ENCODE measurements around the gene NRDC. TPM values are rescaled to one million over a fixed set of nuclear protein-coding genes. Genes with fewer than 3 reads are reported as not detected.
"Not testable (repeated sequence)": the region's sequence is repeated elsewhere in the genome, so short reads cannot be mapped to it uniquely, and the experiment has no call there.

NRDC gene
- polyA plus RNA-seq, 1 donor from 2014 or later, result 74.7 TPM

GRCh38 chr1:51906306-51907078, 28.0 kb upstream of the NRDC start:
- Mint-ChIP-seq H3K27me3 (peaks cover 15% of the 10 kb centered on the region), H3K27ac (peak overlapping the region in 2 of 3 donors; percentile 47 to 88), H3K36me3 (no peaks in the 10 kb centered on the region), H3K9me3 (peaks cover 0 to 2% (median 0%) of the 10 kb centered on the region in 3 donors), H3K4me1 (peaks cover 0 to 7% (median 0%) of the 10 kb centered on the region in 3 donors), H3K4me3 (no peak overlapping the region)

GRCh38 chr1:51902456-51902855, 23.9 kb upstream of the NRDC start:
- Mint-ChIP-seq H3K4me1 (peaks cover 0 to 4% (median 0%) of the 10 kb centered on the region in 3 donors), H3K27ac (no peak overlapping the region), H3K27me3 (peaks cover 14% of the 10 kb centered on the region), H3K4me3 (no peak overlapping the region), H3K9me3 (peaks cover 0 to 2% (median 0%) of the 10 kb centered on the region in 3 donors), H3K36me3 (no peaks in the 10 kb centered on the region)

- Mint-ChIP-seq H3K36me3 (no peaks in the 10 kb centered on the region), H3K9me3 (no peaks in the 10 kb centered on the region)
Measured at GRCh38 chr1:51901151-51901550, 22.6 kb upstream of the NRDC start.

GRCh38 chr1:51899022-51899421, 20.5 kb upstream of the NRDC start:
- Mint-ChIP-seq H3K9me3 (peaks cover 0 to 3% (median 0%) of the 10 kb centered on the region in 3 donors), H3K4me1 (no peaks in the 10 kb centered on the region), H3K36me3 (no peaks in the 10 kb centered on the region), H3K4me3 (no peak overlapping the region), H3K27me3 (peaks cover 27% of the 10 kb centered on the region), H3K27ac (no peak overlapping the region)

More at GRCh38 chr1:51901151-51901550, 22.6 kb upstream of the NRDC start:
- Mint-ChIP-seq H3K4me3 (no peak overlapping the region), H3K27ac (no peak overlapping the region), H3K4me1 (no peaks in the 10 kb centered on the region), H3K27me3 (peaks cover 19% of the 10 kb centered on the region)

- peaks cover 28% of the 10 kb centered on the region for H3K27me3 Mint-ChIP-seq
- no peak overlapping the region for H3K27ac Mint-ChIP-seq
- no peaks in the 10 kb centered on the region for H3K36me3 Mint-ChIP-seq
- H3K9me3 Mint-ChIP-seq, result peaks cover 0 to 3% (median 0%) of the 10 kb centered on the region in 3 donors
- no peak overlapping the region for H3K4me3 Mint-ChIP-seq
- H3K4me1 Mint-ChIP-seq, result no peaks in the 10 kb centered on the region
Measured at GRCh38 chr1:51898090-51898734, 19.7 kb upstream of the NRDC start.

- no peaks in the 10 kb centered on the region for H3K4me1 Mint-ChIP-seq
Measured at GRCh38 chr1:51897699-51898031, 19.1 kb upstream of the NRDC start.

GRCh38 chr1:51894748-51895147, 16.2 kb upstream of the NRDC start:
- H3K9me3 Mint-ChIP-seq, H3K4me1 Mint-ChIP-seq, H3K36me3 Mint-ChIP-seq, H3K4me3 Mint-ChIP-seq, H3K27ac Mint-ChIP-seq: not testable (repeated sequence)
- H3K27me3 Mint-ChIP-seq, result peaks cover 28% of the 10 kb centered on the region

More at GRCh38 chr1:51897699-51898031, 19.1 kb upstream of the NRDC start:
- H3K27ac Mint-ChIP-seq, result no peak overlapping the region
- H3K27me3 Mint-ChIP-seq, result peaks cover 28% of the 10 kb centered on the region
- H3K4me3 Mint-ChIP-seq, result no peak overlapping the region
- no peaks in the 10 kb centered on the region for H3K36me3 Mint-ChIP-seq
- H3K9me3 Mint-ChIP-seq, result peaks cover 0 to 3% (median 0%) of the 10 kb centered on the region in 3 donors

GRCh38 chr1:51878308-51878615, 265 bp downstream of the NRDC start:
- no peak overlapping the region for H3K4me3 Mint-ChIP-seq
- H3K4me1 Mint-ChIP-seq, result peaks cover 17 to 21% (median 18%) of the 10 kb centered on the region in 3 donors
- H3K27ac Mint-ChIP-seq, result no peak overlapping the region
- H3K9me3 Mint-ChIP-seq, result no peaks in the 10 kb centered on the region
- H3K36me3 Mint-ChIP-seq, result peaks cover 2% of the 10 kb centered on the region
- H3K27me3 Mint-ChIP-seq, result no peaks in the 10 kb centered on the region

GRCh38 chr1:51877434-51878307, 856 bp downstream of the NRDC start:
- Mint-ChIP-seq H3K36me3 (peaks cover 2% of the 10 kb centered on the region), H3K4me1 (peaks cover 11 to 26% (median 23%) of the 10 kb centered on the region in 3 donors), H3K9me3 (no peaks in the 10 kb centered on the region), H3K4me3 (no peak overlapping the region), H3K27me3 (no peaks in the 10 kb centered on the region), H3K27ac (no peak overlapping the region)

- Mint-ChIP-seq H3K36me3 (peaks cover 4% of the 10 kb centered on the region), H3K27ac (no peak overlapping the region), H3K4me1 (peaks cover 19 to 38% (median 29%) of the 10 kb centered on the region in 3 donors), H3K9me3 (no peaks in the 10 kb centered on the region), H3K27me3 (no peaks in the 10 kb centered on the region), H3K4me3 (peak overlapping the region in 3 of 4 donors; percentile 53 to 78 (median 61))
Measured at GRCh38 chr1:51875836-51876235, 2.7 kb downstream of the NRDC start.

- H3K36me3 Mint-ChIP-seq, result peaks cover 4% of the 10 kb centered on the region
- H3K4me1 Mint-ChIP-seq, result peaks cover 21 to 40% (median 31%) of the 10 kb centered on the region in 3 donors
- peak overlapping the region in 1 of 3 donors; percentile 46 for H3K27ac Mint-ChIP-seq
- no peaks in the 10 kb centered on the region for H3K9me3 Mint-ChIP-seq
- no peaks in the 10 kb centered on the region for H3K27me3 Mint-ChIP-seq
- H3K4me3 Mint-ChIP-seq, result peak overlapping the region; percentile 1 to 78 (median 57)
Measured at GRCh38 chr1:51875291-51875772, 3.2 kb downstream of the NRDC start.

- peak overlapping the region in 1 of 4 donors; percentile 22 for H3K4me3 Mint-ChIP-seq
- peaks cover 23 to 44% (median 35%) of the 10 kb centered on the region in 3 donors for H3K4me1 Mint-ChIP-seq
- not testable (repeated sequence) for H3K27me3 Mint-ChIP-seq, H3K27ac Mint-ChIP-seq, H3K9me3 Mint-ChIP-seq, H3K36me3 Mint-ChIP-seq
Measured at GRCh38 chr1:51873270-51873669, 5.3 kb downstream of the NRDC start.

GRCh38 chr1:51871351-51871975, 7.1 kb downstream of the NRDC start:
- no peaks in the 10 kb centered on the region for H3K9me3 Mint-ChIP-seq
- peaks cover 4% of the 10 kb centered on the region for H3K36me3 Mint-ChIP-seq
- peak overlapping the region in 1 of 3 donors; percentile 92 for H3K27ac Mint-ChIP-seq
- H3K4me3 Mint-ChIP-seq, result peak overlapping the region in 1 of 4 donors; percentile 52
- H3K4me1 Mint-ChIP-seq, result peaks cover 37 to 49% (median 45%) of the 10 kb centered on the region in 3 donors
- H3K27me3 Mint-ChIP-seq, result no peaks in the 10 kb centered on the region

GRCh38 chr1:51870603-51871350, 7.8 kb downstream of the NRDC start:
- H3K9me3 Mint-ChIP-seq, result no peaks in the 10 kb centered on the region
- H3K27ac Mint-ChIP-seq, result peak overlapping the region in 2 of 3 donors; percentile 12 to 92
- peaks cover 4% of the 10 kb centered on the region for H3K36me3 Mint-ChIP-seq
- H3K4me3 Mint-ChIP-seq, result no peak overlapping the region
- peaks cover 42 to 52% (median 47%) of the 10 kb centered on the region in 3 donors for H3K4me1 Mint-ChIP-seq
- no peaks in the 10 kb centered on the region for H3K27me3 Mint-ChIP-seq

All from IgD-negative memory B cell (primary cell).